Sigmoid colon (tissue), 7 donors: ENCODE measurements around the gene RANBP3L. TPM values are rescaled to one million over a fixed set of nuclear protein-coding genes. Genes with fewer than 3 reads are reported as not detected.

Source experiments
- DNase-seq: peaks from one replicate; pipeline ENCODE4 v3.0.0-alpha.2; 2019
- H3K27ac ChIP-seq, 4 donors: fragments of 200-600 bp; sonication (generic); one replicate each; pipeline ENCODE4 v1.5.1; 2016 to 2019; ENCODE audit warnings: mild to moderate bottlenecking in 1 of 4
- H3K27me3 ChIP-seq, 3 donors: fragments of 200-600 bp; sonication (generic); one replicate each; pipeline ENCODE4 v1.5.1; 2019; ENCODE audit warnings: mild to moderate bottlenecking in 1 of 3
- H3K36me3 ChIP-seq, 4 donors: fragments of 200-600 bp; sonication (generic); one replicate each; pipeline ENCODE4 v1.5.1; 2016 to 2019
- H3K4me1 ChIP-seq, 4 donors: fragments of 200-600 bp; sonication (generic); one replicate each; pipeline ENCODE4 v1.5.1; 2017 to 2019
- H3K4me3 ChIP-seq, 4 donors: fragments of 200-600 bp; sonication (generic); one replicate each; pipeline ENCODE4 v1.5.1; 2017 to 2019; ENCODE audit warnings: mild to moderate bottlenecking in 2 of 4, moderate library complexity in 1 of 4
- H3K9me3 ChIP-seq, 4 donors: fragments of 200-600 bp in 3 of 4; sonication (generic) in 3 of 4; one replicate each; pipeline versions ENCODE4 v1.5.1 to v1.6.1; 2013 to 2019
- EP300 ChIP-seq, 4 donors: sonication (generic); formaldehyde crosslinking; IDR thresholded peaks; one replicate each; pipeline ENCODE4 v1.6.1; 2017; ENCODE audit warnings: antibody characterized with exemption in 4 of 4
- POLR2A ChIP-seq, 2 donors: fragments of 450-650 bp; IDR thresholded peaks; one replicate each; pipeline ENCODE4 v1.6.1; 2016; ENCODE audit warnings: antibody characterized with exemption in 2 of 2, mild to moderate bottlenecking in 2 of 2, moderate library complexity in 2 of 2
- POLR2AphosphoS5 ChIP-seq, 4 donors: sonication (generic); formaldehyde crosslinking; IDR thresholded peaks; one replicate each; pipeline ENCODE4 v1.6.1; 2017; ENCODE audit warnings: antibody characterized with exemption in 4 of 4
- WGBS, 2 donors: extraction: QIAGEN DNeasy Blood & Tissue Kit; methylation state at CpG; one replicate each; pipeline ENCODE4 v1.1.7; 2013; 5-methylcytosine and 5-hydroxymethylcytosine counted together
- intact Hi-C: fragments of 100-400 bp; cut with DNase I; formaldehyde crosslinking; loops from one replicate; pipeline ENCODE4 v1.15.1; 2023
- polyA plus RNA-seq, 3 donors: library from polyadenylated mRNA; stranded (reverse); fragments of 200-250 nt; gene quantifications; one replicate each; pipeline ENCODE4 v1.2.3, GENCODE V29; 2013
- total RNA-seq, 4 donors: library from RNA; depleted of rRNA; stranded (reverse); fragments of >200 nt; gene quantifications; one replicate each; pipeline ENCODE4 v1.1.0, GENCODE V29; 2016
- TF ChIP-seq, protein P1 (sequence below), 4 experiments: fragments of 450-650 bp in 3 of 4; fragments of 200-600 bp in 1 of 4; IDR thresholded peaks; one replicate each; pipeline ENCODE4 v1.5.1; 2016 to 2019; ENCODE audit warnings: antibody characterized with exemption in 4 of 4, mild to moderate bottlenecking in 3 of 4, moderate library complexity in 2 of 4
- donor health status: healthy with polysubstance abuse.
- donor health status: Bipolar disorder and iron deficiency.
- donor health status: healthy.

The RANBP3L gene
- total and polyA plus RNA-seq, 7 donors = 0.28 to 16.9 (median 3.5) TPM; not detected in 2

DNA sequence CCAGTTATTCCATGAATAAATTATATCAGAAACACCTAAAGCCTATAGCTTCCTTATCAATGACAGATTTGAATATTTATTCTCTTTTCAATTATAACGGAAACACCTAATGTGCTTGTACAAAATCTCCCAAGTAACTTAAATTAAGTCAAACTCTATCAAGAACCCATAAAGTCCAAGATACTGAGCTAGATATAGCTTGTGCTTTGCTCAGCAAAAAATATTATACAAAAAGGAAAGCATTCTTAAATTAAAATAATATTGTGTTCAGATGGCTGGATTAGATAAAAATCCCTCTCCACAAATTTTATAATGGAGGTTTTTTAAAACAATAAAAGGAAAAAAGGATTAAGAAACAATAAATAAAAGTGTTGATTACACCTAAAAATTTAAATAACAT is 83.7 kb downstream of the RANBP3L start:
- TF ChIP-seq POLR2A (IDR thresholded peaks at IDR 0.05) = no peak
- TF ChIP-seq, protein P1, sequence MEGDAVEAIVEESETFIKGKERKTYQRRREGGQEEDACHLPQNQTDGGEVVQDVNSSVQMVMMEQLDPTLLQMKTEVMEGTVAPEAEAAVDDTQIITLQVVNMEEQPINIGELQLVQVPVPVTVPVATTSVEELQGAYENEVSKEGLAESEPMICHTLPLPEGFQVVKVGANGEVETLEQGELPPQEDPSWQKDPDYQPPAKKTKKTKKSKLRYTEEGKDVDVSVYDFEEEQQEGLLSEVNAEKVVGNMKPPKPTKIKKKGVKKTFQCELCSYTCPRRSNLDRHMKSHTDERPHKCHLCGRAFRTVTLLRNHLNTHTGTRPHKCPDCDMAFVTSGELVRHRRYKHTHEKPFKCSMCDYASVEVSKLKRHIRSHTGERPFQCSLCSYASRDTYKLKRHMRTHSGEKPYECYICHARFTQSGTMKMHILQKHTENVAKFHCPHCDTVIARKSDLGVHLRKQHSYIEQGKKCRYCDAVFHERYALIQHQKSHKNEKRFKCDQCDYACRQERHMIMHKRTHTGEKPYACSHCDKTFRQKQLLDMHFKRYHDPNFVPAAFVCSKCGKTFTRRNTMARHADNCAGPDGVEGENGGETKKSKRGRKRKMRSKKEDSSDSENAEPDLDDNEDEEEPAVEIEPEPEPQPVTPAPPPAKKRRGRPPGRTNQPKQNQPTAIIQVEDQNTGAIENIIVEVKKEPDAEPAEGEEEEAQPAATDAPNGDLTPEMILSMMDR (IDR thresholded peaks at IDR 0.05) = no peak
- TF ChIP-seq POLR2AphosphoS5 (IDR thresholded peaks at IDR 0.05) = no peak
- no peak for TF ChIP-seq EP300 (IDR thresholded peaks at IDR 0.05)
- WGBS, 2 donors = 95 to 96% methylated on average over 1 of the region's 1 CpG
- no peak for DNase-seq

DNA sequence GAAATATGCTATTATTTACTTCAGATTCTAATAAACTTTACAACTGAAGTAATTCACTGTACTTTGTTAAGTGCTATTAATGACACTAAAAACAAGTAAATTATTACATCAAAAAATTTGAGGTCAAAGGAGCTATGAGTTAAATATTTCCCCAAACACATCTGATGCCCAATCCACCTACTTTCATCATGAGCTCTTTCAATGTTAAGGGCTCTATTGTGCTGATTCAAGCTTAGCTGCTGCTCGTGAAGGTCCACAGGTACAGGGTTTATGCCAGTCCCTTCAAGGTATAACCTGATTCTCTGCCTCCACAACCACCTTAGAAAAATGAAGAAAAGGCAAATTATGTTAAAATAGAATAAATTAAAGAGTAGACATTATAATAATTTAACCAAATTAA is 84.1 kb downstream of the RANBP3L start:
- peaks cover 0 to 85% (median 12%) of the 10 kb centered on the region in 4 donors for H3K36me3 ChIP-seq
- no peaks in the 10 kb centered on the region for H3K9me3 ChIP-seq
- peaks cover 0 to 8% (median 6%) of the 10 kb centered on the region in 4 donors for H3K4me1 ChIP-seq
- H3K27me3 ChIP-seq = no peaks in the 10 kb centered on the region
- intact Hi-C loops = no loop called here
- H3K27ac ChIP-seq = no peak overlapping the region
- DNase-seq = no peak
- TF ChIP-seq, protein P1 (IDR thresholded peaks at IDR 0.05) = no peak
- no peak for TF ChIP-seq POLR2AphosphoS5 (IDR thresholded peaks at IDR 0.05)
- no peak for TF ChIP-seq EP300 (IDR thresholded peaks at IDR 0.05)
- no peak for TF ChIP-seq POLR2A (IDR thresholded peaks at IDR 0.05)
- WGBS, 2 donors = 91 to 97% methylated on average over 1 of the region's 1 CpG
- H3K4me3 ChIP-seq = no peak overlapping the region

More for the DNA sequence above, 83.7 kb downstream of the RANBP3L start:
- no peaks in the 10 kb centered on the region for H3K9me3 ChIP-seq
- H3K4me3 ChIP-seq = no peak overlapping the region
- H3K4me1 ChIP-seq = peaks cover 0 to 13% (median 10%) of the 10 kb centered on the region in 4 donors
- peaks cover 0 to 81% (median 12%) of the 10 kb centered on the region in 4 donors for H3K36me3 ChIP-seq
- intact Hi-C loops = no loop called here
- H3K27ac ChIP-seq = no peak overlapping the region
- no peaks in the 10 kb centered on the region for H3K27me3 ChIP-seq

- intact Hi-C loops = no loop called here
- Histone ChIP-seq H3K27me3 (no peaks in the 10 kb centered on the region), H3K4me1 (no peaks in the 10 kb centered on the region), H3K27ac (no peak overlapping the region), H3K9me3 (no peaks in the 10 kb centered on the region), H3K36me3 (peaks cover 0 to 84% (median 12%) of the 10 kb centered on the region in 4 donors), H3K4me3 (no peak overlapping the region)
- TF ChIP-seq EP300 (IDR thresholded peaks at IDR 0.05) (no peak), POLR2A (IDR thresholded peaks at IDR 0.05) (no peak)
- 74 to 86% methylated on average over 2 of the region's 2 CpGs for WGBS, 2 donors
- DNase-seq = no peak
Measured at GRCh38 chr5:36215910-36216309, 85.8 kb downstream of the RANBP3L start.

DNA sequence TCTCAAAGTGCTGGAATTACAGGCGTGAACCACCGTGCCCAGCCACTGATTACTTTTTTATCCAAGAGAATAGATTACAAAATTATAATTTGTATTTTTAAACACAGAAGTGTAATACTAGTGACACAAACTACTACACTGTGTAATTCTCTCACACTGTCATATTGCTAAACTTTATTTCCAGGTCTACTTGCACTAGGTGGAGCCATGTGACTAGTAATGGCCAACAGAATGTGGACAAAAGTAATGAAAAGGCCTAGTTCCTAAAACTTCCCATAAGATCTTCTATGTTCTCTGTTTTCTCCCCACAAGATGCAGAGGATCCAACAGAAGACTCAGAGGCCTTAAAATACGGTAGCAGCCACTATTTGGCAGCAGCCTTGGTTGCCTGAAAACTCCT is 87.3 kb downstream of the RANBP3L start:
- DNase-seq = no peak
- peaks cover 0 to 79% (median 9%) of the 10 kb centered on the region in 4 donors for H3K36me3 ChIP-seq
- H3K27ac ChIP-seq = no peak overlapping the region
- TF ChIP-seq EP300 (IDR thresholded peaks at IDR 0.05) = no peak
- no peak for TF ChIP-seq POLR2A (IDR thresholded peaks at IDR 0.05)
- no peak for TF ChIP-seq POLR2AphosphoS5 (IDR thresholded peaks at IDR 0.05)
- TF ChIP-seq, protein P1 (IDR thresholded peaks at IDR 0.05) = no peak
- H3K4me1 ChIP-seq = no peaks in the 10 kb centered on the region
- no peaks in the 10 kb centered on the region for H3K9me3 ChIP-seq
- intact Hi-C loops = no loop called here
- 94 to 97% methylated on average over 3 of the region's 3 CpGs for whole genome bisulfite sequencing, 2 donors
- no peak overlapping the region for H3K4me3 ChIP-seq
- H3K27me3 ChIP-seq = no peaks in the 10 kb centered on the region

GRCh38 chr5:36209664-36210063 is 92.0 kb downstream of the RANBP3L start:
- peaks cover 0 to 77% (median 13%) of the 10 kb centered on the region in 4 donors for H3K36me3 ChIP-seq
- WGBS, 2 donors = 95 to 96% methylated on average over 3 of the region's 3 CpGs
- no peak overlapping the region for H3K4me3 ChIP-seq

More at GRCh38 chr5:36209664-36210063, 92.0 kb downstream of the RANBP3L start:
- DNase-seq = no peak
- TF ChIP-seq POLR2AphosphoS5 (IDR thresholded peaks at IDR 0.05) = no peak
- TF ChIP-seq EP300 (IDR thresholded peaks at IDR 0.05) = no peak
- TF ChIP-seq, protein P1 (IDR thresholded peaks at IDR 0.05) = no peak
- TF ChIP-seq POLR2A (IDR thresholded peaks at IDR 0.05) = no peak
- Histone ChIP-seq H3K9me3 (no peaks in the 10 kb centered on the region), H3K27me3 (no peaks in the 10 kb centered on the region), H3K4me1 (peaks cover 0 to 3% (median 0%) of the 10 kb centered on the region in 4 donors), H3K27ac (no peak overlapping the region)
- intact Hi-C loops = no loop called here
